CD1c-positive myeloid dendritic cell (primary cell): ENCODE data around the gene PCDHA1.

ENCODE experiments used
- DNase-seq: peaks from one replicate; pipeline ENCODE4 v3.0.0-alpha.2; 2016; ENCODE audit errors: extremely low spot score

Gene PCDHA1

GRCh38 chr5:140988608-140989007, 202.7 kb downstream of the PCDHA1 start:
- DNase-seq: no peak

DNA sequence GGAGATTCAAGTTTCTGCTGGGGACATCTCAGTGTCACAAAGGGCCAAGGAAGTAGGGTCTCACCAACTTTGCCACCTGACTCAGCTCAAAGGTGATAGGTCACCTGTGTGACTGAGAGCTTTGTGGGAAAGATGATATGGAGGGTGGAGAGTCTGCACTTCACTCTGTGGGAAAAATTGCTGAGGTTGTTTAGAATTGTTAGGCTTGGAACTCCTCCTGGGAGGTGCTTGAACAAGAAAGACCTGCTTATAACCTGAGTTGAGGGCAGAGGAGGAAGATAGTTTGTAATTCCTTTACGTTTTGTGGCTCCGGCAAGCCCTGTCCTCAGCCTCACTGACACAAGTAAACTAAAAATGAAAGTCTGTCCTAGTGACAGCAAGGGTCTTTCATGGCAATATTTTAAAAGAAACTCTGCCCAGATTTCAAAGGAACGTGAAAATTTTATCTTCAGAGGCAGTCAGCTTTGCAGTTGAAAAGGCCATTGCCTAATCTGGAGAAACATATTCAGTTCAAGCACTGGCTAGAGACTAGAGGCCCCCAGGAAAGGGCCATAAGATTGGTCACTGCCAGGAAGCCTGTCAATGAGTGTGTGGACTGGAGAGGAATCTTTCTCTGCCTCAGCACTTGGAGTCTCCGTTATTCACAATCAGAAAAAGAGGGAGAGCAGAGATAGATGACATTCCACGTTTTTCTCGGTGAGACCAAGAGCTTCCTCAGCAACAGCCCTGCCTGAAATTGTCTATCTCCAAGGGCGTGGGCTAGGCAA, 203.5 kb downstream of the PCDHA1 start:
- no peak for DNase-seq

- DNase-seq: no peak
These were observed 206.9 kb downstream of the PCDHA1 start for GRCh38 chr5:140992828-140993227.

DNA sequence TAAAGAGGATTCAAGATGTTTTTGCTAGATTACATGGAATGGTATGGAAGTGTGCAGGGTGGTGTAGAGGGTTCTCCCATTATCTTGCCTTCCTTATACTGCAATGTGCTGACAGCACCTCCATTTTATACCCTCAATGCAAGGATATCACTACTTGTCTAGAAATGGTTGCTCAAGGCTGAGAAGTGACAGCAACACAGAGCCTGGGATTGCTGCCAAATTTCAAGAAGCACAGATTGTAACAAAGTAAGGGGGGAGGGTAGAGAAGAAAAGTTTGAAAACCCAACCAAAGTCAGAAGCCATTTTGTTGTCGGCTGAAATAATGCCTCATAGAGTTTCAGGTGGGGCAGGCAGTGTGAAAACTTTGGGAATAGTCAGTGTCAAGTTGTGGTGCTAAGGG, 210.1 kb downstream of the PCDHA1 start:
- no peak for DNase-seq

DNA sequence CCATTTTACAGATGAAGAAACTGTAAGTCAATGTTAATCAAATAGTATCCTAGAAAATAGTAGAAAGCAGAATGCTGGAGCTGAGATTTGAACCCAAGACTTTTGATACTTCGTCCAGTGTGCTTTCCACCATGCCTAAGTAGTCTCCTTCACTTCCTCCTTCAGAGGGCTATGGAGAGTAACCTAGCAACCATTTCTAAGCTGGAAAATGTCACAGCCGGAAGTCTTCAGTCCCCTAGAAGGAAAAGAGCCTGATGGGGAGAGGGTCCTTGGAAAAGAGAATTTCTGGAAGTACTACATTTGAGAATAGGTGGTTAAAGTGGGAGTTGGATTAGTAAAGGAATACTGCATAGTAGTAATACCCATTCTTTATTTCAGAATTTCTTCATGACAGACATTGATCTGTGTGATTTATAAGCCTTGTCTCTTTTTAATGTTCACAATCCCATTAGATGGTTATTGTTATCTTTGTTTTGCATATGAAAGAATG, 213.0 kb downstream of the PCDHA1 start:
- no peak for DNase-seq

- no peak for DNase-seq
These were observed 215.5 kb downstream of the PCDHA1 start for GRCh38 chr5:141001446-141001843.

GRCh38 chr5:141001844-141002604, 216.1 kb downstream of the PCDHA1 start:
- no peak for DNase-seq

- no peak for DNase-seq
These were observed 216.6 kb downstream of the PCDHA1 start for GRCh38 chr5:141002605-141002965.

- DNase-seq: no peak
These were observed 217.1 kb downstream of the PCDHA1 start for GRCh38 chr5:141003031-141003430.

DNA sequence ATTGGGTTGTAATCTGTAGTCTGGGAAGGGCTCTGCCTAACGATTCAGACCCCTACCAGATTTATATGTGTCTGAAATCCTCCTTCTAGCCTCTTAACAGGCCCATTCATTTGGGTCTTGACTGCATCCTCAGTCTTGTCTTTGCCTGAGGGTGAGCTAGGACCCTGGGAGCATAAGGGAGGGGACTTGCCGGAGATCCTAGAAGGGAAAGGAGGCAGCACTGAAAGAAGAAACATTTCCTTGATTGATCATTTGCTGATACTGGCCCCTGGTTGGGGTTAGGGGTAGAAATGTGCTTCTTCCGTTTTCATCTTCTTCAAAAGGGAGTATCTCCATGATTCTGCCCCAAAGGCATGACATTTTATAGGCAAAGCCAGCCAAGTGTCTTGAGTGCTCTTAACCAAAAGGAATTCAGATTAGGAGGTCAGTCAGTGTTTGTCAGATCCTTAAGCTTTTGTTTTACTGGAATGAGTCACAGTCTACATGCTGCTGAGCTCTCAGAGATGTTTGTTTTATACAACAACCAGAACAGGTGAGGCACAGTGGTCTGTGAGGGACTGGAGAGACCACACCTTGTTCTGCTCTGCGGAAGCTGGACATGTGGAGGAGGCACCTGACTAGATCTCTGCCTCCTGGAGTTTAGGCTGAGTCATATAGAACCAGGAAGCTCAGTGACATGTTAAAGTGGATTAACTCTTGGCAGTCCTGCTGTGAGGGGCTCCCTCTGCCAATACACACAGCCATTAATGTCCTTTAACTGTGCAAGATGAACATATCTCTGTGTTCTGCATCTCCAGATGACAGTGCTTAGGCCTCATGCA, 218.1 kb downstream of the PCDHA1 start:
- no peak for DNase-seq

GRCh38 chr5:141007791-141008190, 221.9 kb downstream of the PCDHA1 start:
- DNase-seq: no peak

- no peak for DNase-seq
These were observed 224.3 kb downstream of the PCDHA1 start for GRCh38 chr5:141010047-141010793.

DNA sequence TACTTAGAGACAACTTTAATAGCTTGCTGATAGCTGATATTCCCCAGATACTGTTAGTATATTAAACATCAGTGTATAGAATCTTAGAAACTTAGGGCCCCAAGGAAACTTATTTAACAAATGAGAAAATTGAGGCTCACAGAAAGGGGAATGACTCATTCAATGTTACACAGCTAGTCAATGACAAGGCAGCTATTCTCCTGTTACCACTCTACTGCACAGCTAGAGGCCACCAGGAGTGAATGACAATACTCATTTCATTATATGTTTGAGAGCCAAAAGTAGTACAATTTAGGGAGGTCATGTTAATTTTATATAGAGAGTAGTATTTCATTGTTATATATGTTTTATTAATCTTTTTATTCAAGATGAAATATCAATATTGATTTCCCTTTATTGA, 232.0 kb downstream of the PCDHA1 start:
- DNase-seq: no peak

DNA sequence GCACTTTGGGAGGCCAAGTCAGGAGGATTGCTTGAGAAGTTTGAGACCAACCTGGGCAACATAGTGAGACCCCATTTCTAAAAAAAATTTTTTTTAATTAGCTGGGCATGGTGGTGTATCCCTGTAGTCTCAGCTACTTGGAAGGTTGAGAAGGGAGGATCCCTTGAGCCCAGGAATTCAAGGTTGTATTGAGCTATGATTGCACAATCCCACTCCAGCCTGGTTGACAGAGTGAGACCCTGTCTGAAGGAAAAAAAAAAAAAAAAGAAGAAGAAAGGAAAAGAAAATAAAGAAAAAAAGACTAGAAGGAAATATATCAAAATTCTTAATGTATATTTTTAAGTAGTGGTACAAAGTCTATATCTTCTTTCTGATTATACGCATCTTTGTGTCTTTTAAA, 236.4 kb downstream of the PCDHA1 start:
- no peak for DNase-seq

DNA sequence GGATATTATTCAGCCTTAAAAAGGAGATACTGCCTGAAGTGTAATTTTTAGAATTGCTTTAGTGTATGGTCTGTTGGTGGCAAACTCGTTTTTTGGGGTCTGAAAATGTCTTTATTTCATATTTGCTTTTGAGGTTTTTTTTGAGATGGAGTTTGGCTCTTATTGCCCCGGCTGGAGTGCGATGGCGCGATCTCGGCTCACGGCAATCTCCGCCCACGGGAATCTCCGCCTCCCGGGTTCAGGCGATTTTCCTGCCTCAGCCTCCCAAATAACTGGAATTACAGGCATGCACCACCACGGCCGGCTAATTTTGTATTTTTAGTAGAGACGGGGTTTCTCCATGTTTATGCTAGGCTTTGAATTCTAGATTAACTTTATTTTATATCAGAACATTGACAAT, 245.1 kb downstream of the PCDHA1 start:
- DNase-seq: no peak

- DNase-seq: no peak
These were observed 246.7 kb downstream of the PCDHA1 start for GRCh38 chr5:141032626-141033025.

DNA sequence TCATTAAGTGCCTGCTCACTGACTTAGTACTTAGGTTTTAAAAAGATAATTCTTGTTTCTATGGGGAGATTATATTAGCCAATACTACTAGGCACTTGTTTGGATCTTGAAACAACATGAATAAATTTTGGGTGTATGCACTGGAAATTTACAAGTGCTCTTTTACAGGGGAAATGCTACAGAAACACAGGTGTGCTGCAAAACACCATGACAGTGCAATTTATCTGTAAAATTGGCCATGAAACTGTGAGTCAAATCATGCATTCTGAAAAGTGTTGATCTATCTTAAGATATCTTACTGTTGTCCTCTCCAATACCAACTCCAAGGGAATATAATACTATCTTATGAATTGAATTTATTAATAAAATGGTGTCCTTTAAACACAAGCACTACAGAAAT, 253.1 kb downstream of the PCDHA1 start:
- no peak for DNase-seq

DNA sequence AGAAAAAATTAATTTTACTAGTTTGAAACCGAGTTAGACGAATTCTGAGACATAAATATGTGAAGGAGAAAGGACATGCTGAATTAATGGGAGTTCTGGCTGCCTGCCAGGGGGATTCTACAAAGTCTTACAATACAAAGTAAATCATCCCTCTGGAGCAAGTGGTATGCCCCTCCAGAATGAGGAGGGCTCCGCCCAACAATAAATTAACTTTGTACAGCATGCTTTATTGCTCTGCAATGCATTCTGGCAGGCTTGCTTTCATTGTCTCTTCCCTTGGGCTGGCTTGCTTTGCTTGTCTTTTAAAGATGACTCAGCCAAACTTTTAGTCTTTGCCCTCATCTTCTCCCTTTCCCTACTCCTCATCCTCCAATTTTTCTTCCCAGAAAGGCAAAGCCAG, 253.6 kb downstream of the PCDHA1 start:
- DNase-seq: no peak

DNA sequence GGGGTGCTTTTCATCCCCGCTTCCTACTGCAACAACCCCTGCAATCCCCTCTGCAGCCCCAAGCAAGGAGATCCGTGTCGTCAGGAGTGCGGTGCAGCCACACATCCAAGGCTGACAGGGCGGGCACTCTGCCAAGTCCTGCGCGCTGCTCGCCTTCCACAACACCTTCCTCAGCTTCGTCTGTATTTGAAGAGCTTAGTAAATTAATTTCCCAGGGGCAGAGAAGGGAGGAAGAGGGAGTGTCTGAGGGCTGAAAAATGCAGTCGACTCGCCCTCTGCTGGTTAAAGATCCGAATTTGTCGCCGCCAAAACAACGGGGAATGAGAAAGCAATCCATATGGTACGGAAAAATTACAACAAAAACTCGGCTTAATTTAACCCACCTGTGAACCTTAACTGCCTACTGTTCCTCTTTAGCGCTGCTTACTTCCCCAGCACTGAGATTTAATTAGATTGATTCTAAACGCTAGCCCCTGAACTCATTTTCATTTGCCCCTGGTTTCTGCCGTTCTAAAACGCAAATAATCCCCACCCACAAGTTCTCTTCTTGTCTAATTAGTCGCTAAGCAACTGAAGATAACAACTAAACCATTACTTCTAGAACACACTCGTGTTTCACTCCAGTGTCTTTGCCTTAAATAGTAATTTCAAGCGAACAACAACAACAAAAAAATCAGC, 254.3 kb downstream of the PCDHA1 start:
- DNase-seq: no peak

DNA sequence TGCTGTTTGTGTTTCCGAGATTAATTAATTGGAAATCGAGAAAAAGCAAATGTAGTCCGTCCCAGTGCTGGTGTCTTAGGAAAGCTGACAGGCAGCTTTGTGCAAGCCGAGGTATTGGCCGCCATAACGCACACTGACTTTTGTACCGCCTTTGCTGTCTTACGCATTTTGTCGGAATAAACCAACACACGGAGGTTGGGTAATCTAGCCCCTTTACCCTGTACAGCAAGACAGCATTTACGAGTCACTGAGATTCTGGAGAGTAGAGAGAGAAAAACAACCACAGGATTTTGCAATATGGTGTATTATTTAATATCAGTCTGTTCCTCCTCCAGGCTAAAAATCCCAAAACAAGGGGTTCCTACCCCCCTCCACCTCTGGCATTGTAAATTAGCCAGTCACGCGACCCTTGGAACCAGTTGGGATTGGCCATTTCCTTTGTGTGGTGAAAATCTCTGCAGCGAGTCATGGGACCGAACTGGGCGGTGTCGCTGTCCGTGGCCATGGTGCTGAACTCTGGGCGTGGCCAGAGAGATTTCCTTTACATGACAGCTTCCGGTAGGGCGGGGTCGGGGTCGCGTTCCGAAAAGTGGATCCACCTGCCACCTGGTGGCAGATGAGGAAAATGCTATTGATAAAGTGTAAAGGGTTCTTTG, 255.0 kb downstream of the PCDHA1 start:
- DNase-seq: peak; percentile 66

DNA sequence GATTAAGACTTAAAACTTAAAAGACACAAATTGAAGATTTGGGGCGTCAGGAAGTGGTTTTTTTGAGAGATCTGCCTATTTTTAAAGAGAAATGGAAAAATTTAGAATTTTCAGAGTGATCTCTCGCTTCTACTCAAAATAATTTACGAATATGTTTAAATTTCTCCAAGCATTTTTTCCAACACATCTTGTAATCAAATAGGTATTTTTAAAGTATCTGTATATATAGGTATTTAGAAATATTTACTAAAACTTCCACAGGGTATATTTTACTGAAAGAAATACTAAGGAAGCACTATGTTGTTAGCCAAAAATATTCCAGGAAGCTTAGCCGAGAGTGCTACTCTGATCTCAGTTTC, 255.5 kb downstream of the PCDHA1 start:
- DNase-seq: no peak
